HTR-8/SVneo (cell line): Measurements from ENCODE around the gene DNAJC17.

Experiments
- DNase-seq: peaks from one replicate; pipeline ENCODE4 v3.0.0; 2011; ENCODE audit warnings: low spot score, mixed read lengths; ENCODE audit not compliant: insufficient read length
- FAIRE-seq: peaks from 2 replicates; lab custom pipeline; 2011; peaks lifted over from hg19 to GRCh38; lab: Jason Lieb, UNC

Gene DNAJC17

GRCh38 chr15:40769274-40770146 is 37.8 kb downstream of the DNAJC17 start, which contains the start of gene C15orf62:
Gene C15orf62 (plus strand): TSS chr15:40769980. CDS start chr15:40770496, 516 bp downstream.
- FAIRE-seq (peak; percentile 51), DNase-seq (peak; percentile 65)

GRCh38 chr15:40768521-40769273 is 38.6 kb downstream of the DNAJC17 start:
- DNase-seq (no peak), FAIRE-seq (no peak)

- DNase-seq, result no peak
- FAIRE-seq, result no peak
These were observed 39.3 kb downstream of the DNAJC17 start for GRCh38 chr15:40767838-40768500.

- DNase-seq (no peak), FAIRE-seq (no peak)
These were observed 40.1 kb downstream of the DNAJC17 start for GRCh38 chr15:40766906-40767837.

- no peak for DNase-seq
- no peak for FAIRE-seq
These were observed 41.0 kb downstream of the DNAJC17 start for GRCh38 chr15:40766194-40766815.

GRCh38 chr15:40764629-40765103 is 42.6 kb downstream of the DNAJC17 start:
- no peak for FAIRE-seq

GRCh38 chr15:40763801-40764628 is 43.3 kb downstream of the DNAJC17 start, which contains the start of gene GCHFR:
Gene GCHFR (plus strand): TSS chr15:40764068. CDS start chr15:40764181, 113 bp downstream.
- no peak for FAIRE-seq

More at GRCh38 chr15:40764629-40765103, 42.6 kb downstream of the DNAJC17 start:
- DNase-seq, result no peak

GRCh38 chr15:40762919-40763800 is 44.1 kb downstream of the DNAJC17 start:
- no peak for DNase-seq
- no peak for FAIRE-seq

More at GRCh38 chr15:40763801-40764628, 43.3 kb downstream of the DNAJC17 start, which contains the start of gene GCHFR:
- DNase-seq, result no peak

- DNase-seq, result no peak
- FAIRE-seq, result no peak
These were observed 47.3 kb downstream of the DNAJC17 start for GRCh38 chr15:40759961-40760360.

GRCh38 chr15:40756938-40757337 is 50.3 kb downstream of the DNAJC17 start:
- DNase-seq (no peak), FAIRE-seq (no peak)

GRCh38 chr15:40755812-40756208 is 51.5 kb downstream of the DNAJC17 start:
- DNase-seq (no peak), FAIRE-seq (no peak)

GRCh38 chr15:40754883-40755811 is 52.1 kb downstream of the DNAJC17 start, which contains the start of gene RMDN3:
Gene RMDN3 (minus strand): TSS chr15:40755254. CDS start chr15:40754783, 471 bp downstream.
- no peak for FAIRE-seq
- peak; percentile 88 for DNase-seq

GRCh38 chr15:40754574-40754882 is 52.7 kb downstream of the DNAJC17 start:
- no peak for DNase-seq
- no peak for FAIRE-seq

- FAIRE-seq (no peak), DNase-seq (no peak)
These were observed 55.5 kb downstream of the DNAJC17 start for GRCh38 chr15:40751745-40752144.

GRCh38 chr15:40750885-40751284 is 56.4 kb downstream of the DNAJC17 start:
- DNase-seq, result no peak
- no peak for FAIRE-seq

GRCh38 chr15:40749151-40749630 is 58.1 kb downstream of the DNAJC17 start:
- FAIRE-seq, result no peak
- DNase-seq, result no peak
